ENCODE results near the gene TMEM45A.

GRCh38 chr3:100570811-100571210 lies 78.4 kb downstream of the TMEM45A start:
- TF ChIP-seq CTCF (IDR thresholded peaks at IDR 0.05 in 4 of 5, conservative IDR thresholded peaks at IDR 0.05 in 1 of 5) (no peak), POLR2A (IDR thresholded peaks at IDR 0.05) (no peak)
